Transverse colon (tissue), 4 donors: ENCODE data around the gene PRAMEF9.
"Not testable (repeated sequence)": the region's sequence is repeated elsewhere in the genome, so short reads cannot be mapped to it uniquely, and the experiment has no call there.

ENCODE experiments used
- EP300 ChIP-seq: sonication (generic); formaldehyde crosslinking; IDR thresholded peaks from one replicate; pipeline ENCODE4 v1.6.1; 2017; ENCODE audit warnings: antibody characterized with exemption, low read depth
- POLR2A ChIP-seq: fragments of 450-650 bp; IDR thresholded peaks from one replicate; pipeline ENCODE4 v1.6.1; 2016; ENCODE audit warnings: antibody characterized with exemption, mild to moderate bottlenecking, moderate library complexity
- POLR2AphosphoS5 ChIP-seq, 3 donors: sonication (generic); formaldehyde crosslinking; IDR thresholded peaks; one replicate each; pipeline ENCODE4 v1.6.1; 2016; ENCODE audit warnings: antibody characterized with exemption in 3 of 3
- TF ChIP-seq, protein P1 (sequence below), 5 experiments: fragments of 200-600 bp in 3 of 5; fragments of 450-650 bp in 2 of 5; sonication (generic) in 3 of 5; IDR thresholded peaks; 1 replicate in 2 of 5; 2 replicates in 3 of 5; pipeline ENCODE4 v1.5.1; 2016 to 2017; ENCODE audit warnings: antibody characterized with exemption in 5 of 5, inconsistent platforms in 3 of 5, mild to moderate bottlenecking in 2 of 5, moderate library complexity in 1 of 5

GRCh38 chr1:13216619-13217018 is 45.0 kb downstream of the PRAMEF9 start:
- TF ChIP-seq POLR2AphosphoS5 (IDR thresholded peaks at IDR 0.05); EP300; POLR2A: not testable (repeated sequence)
- TF ChIP-seq, protein P1, sequence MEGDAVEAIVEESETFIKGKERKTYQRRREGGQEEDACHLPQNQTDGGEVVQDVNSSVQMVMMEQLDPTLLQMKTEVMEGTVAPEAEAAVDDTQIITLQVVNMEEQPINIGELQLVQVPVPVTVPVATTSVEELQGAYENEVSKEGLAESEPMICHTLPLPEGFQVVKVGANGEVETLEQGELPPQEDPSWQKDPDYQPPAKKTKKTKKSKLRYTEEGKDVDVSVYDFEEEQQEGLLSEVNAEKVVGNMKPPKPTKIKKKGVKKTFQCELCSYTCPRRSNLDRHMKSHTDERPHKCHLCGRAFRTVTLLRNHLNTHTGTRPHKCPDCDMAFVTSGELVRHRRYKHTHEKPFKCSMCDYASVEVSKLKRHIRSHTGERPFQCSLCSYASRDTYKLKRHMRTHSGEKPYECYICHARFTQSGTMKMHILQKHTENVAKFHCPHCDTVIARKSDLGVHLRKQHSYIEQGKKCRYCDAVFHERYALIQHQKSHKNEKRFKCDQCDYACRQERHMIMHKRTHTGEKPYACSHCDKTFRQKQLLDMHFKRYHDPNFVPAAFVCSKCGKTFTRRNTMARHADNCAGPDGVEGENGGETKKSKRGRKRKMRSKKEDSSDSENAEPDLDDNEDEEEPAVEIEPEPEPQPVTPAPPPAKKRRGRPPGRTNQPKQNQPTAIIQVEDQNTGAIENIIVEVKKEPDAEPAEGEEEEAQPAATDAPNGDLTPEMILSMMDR (IDR thresholded peaks at IDR 0.05) = not testable (repeated sequence)
